Measurements from ENCODE around the gene NCR3LG1. TPM values are rescaled to one million over a fixed set of nuclear protein-coding genes. Genes with fewer than 3 reads are reported as not detected.

The NCR3LG1 gene
- polyA plus RNA-seq, 2 of the 4 experiments (the other 2 are of a cell fraction) = 1.1 to 2.4 TPM

- Histone ChIP-seq H3K27ac (no peak overlapping the region), H3K4me1 (no peaks in the 10 kb centered on the region; the same call in 2 of the 3 replicates), H3K4me3 (no peak overlapping the region), H3K9me3 (no peaks in the 10 kb centered on the region), H3K4me2 (no peak overlapping the region)
- no peak for TF ChIP-seq CTCF (IDR thresholded peaks at IDR 0.05)
- no peak for TF ChIP-seq HEYL (CRISPR knock-in tag; IDR thresholded peaks at IDR 0.05)
- TF ChIP-seq ATOH8 (CRISPR knock-in tag; IDR thresholded peaks at IDR 0.05; ENCODE audit: low read depth) = no peak
- TF ChIP-seq MAX (IDR thresholded peaks at IDR 0.05) = no peak
- no peak for TF ChIP-seq REST (IDR thresholded peaks at IDR 0.05)
- TF ChIP-seq EHF (CRISPR knock-in tag; IDR thresholded peaks at IDR 0.05) = no peak
- no peak for TF ChIP-seq RNF2 (IDR thresholded peaks at IDR 0.05; ENCODE audit: borderline replicate concordance, low read depth)
- TF ChIP-seq PBX3 (IDR thresholded peaks at IDR 0.05) = no peak
- no peak for TF ChIP-seq SREBF2 (IDR thresholded peaks at IDR 0.05)
- no peak for TF ChIP-seq BCL3 (IDR thresholded peaks at IDR 0.05)
- no peak for TF ChIP-seq FOSB (CRISPR knock-in tag; IDR thresholded peaks at IDR 0.05)
- no peak for TF ChIP-seq POLR2A (IDR thresholded peaks at IDR 0.05; ENCODE audit: low read length)
- TF ChIP-seq KDM1A (IDR thresholded peaks at IDR 0.05; ENCODE audit: low read depth) = no peak
- TF ChIP-seq HOXB5 (CRISPR knock-in tag; IDR thresholded peaks at IDR 0.05) = no peak
- no peak for TF ChIP-seq TP53 (CRISPR knock-in tag; IDR thresholded peaks at IDR 0.05)
- no peak for TF ChIP-seq JUN (IDR thresholded peaks at IDR 0.05)
- no peak for TF ChIP-seq RFX5 (IDR thresholded peaks at IDR 0.05)
- TF ChIP-seq SMC3 (IDR thresholded peaks at IDR 0.05) = no peak
- WGBS (ENCODE audit: missing lambda C conversion rate) = 92% methylated on average over 7 of the region's 7 CpGs
- DNase-seq (ENCODE audit: low read depth in 1 of 2, low spot score in 1 of 2) (no peak), ATAC-seq (no peak), FAIRE-seq (no peak)
- POLR2A ChIA-PET = no interaction called here
- CTCF ChIA-PET = interaction anchor here (0.9 to 1.2 kb wide), 2 partner anchors 34 to 120 kb away, joined by 4 to 7 read pairs; no protein-coding TSS in a partner anchor
Measured at GRCh38 chr11:17350455-17351171, 987 bp upstream of the NCR3LG1 start.

Data from A549 (cell line).